ENCODE results near the gene AFAP1. TPM values are rescaled to one million over a fixed set of nuclear protein-coding genes. Genes with fewer than 3 reads are reported as not detected.
A peak's percentile ranks its signal among the peaks of the same experiment; 100 is the strongest.

Gene AFAP1
- total RNA-seq, 1 experiment from 2014 or later: 27.6 TPM

DNA sequence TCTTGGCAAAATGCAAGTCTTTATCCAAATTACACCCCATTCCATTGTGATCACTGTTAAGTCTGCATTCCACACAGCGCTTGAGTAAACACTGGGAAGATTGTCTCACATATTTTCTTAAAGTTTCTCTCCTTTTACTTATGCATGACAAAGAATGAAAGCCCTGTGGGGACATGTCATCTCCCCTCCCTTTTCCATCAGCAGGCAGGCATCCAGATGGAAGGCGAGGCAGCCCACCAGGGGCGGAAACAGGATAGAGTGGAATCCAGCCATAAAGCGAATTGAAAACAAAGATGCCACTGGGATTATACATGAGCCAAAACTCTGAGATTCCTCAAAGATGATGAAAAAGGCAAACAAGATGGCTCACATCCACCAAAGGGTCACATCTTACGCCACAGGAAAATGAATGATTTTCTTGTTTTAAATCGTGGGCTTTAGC lies 78.2 kb downstream of the AFAP1 start:
- no peaks in the 10 kb centered on the region for H3K27me3 Mint-ChIP-seq (ENCODE audit: insufficient read depth, unreplicated experiment)
- peaks cover 42% of the 10 kb centered on the region for H3K36me3 Mint-ChIP-seq (ENCODE audit: insufficient read depth, unreplicated experiment)
- CTCF ChIA-PET: no interaction called here
- peaks cover 32% of the 10 kb centered on the region for H3K4me1 Mint-ChIP-seq (ENCODE audit: low read depth, unreplicated experiment)
- H3K4me1 ChIP-seq: peaks cover 44% of the 10 kb centered on the region
- intact Hi-C loops (cut with micrococcal nuclease; ENCODE audit: unreplicated experiment): loop anchor here (5.0 kb wide), 1 partner anchor 49 kb away; no protein-coding TSS in a partner anchor
- H3K27ac Mint-ChIP-seq (ENCODE audit: unreplicated experiment): peak overlapping the region; percentile 92
- H3K4me3 ChIP-seq (ENCODE audit: low read depth, low read length): no peak overlapping the region
- peak overlapping the region; percentile 54 for H3K4me3 Mint-ChIP-seq (ENCODE audit: unreplicated experiment)
- H3K27me3 ChIP-seq (replicated peaks; ENCODE audit: control insufficient read depth, insufficient read depth, low read length): no peaks in the 10 kb centered on the region
- TF ChIP-seq, protein P1, sequence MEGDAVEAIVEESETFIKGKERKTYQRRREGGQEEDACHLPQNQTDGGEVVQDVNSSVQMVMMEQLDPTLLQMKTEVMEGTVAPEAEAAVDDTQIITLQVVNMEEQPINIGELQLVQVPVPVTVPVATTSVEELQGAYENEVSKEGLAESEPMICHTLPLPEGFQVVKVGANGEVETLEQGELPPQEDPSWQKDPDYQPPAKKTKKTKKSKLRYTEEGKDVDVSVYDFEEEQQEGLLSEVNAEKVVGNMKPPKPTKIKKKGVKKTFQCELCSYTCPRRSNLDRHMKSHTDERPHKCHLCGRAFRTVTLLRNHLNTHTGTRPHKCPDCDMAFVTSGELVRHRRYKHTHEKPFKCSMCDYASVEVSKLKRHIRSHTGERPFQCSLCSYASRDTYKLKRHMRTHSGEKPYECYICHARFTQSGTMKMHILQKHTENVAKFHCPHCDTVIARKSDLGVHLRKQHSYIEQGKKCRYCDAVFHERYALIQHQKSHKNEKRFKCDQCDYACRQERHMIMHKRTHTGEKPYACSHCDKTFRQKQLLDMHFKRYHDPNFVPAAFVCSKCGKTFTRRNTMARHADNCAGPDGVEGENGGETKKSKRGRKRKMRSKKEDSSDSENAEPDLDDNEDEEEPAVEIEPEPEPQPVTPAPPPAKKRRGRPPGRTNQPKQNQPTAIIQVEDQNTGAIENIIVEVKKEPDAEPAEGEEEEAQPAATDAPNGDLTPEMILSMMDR (IDR thresholded peaks at IDR 0.05; ENCODE audit: insufficient read depth in 1 of 2, low read depth in 1 of 2, low read length in 1 of 2, severe bottlenecking in 1 of 2, unreplicated experiment in 1 of 2): no peak
- H3K9me3 ChIP-seq: no peaks in the 10 kb centered on the region
- no TSS peak for BruUV-seq (replicated peaks)
- no peaks in the 10 kb centered on the region for H3K36me3 ChIP-seq (ENCODE audit: control insufficient read depth, insufficient read depth, low read length)
- H3K9me3 Mint-ChIP-seq (ENCODE audit: unreplicated experiment): peaks cover 14% of the 10 kb centered on the region
- POLR2A ChIA-PET: no interaction called here
- DNase-seq: peak; percentile 60 to 65

DNA sequence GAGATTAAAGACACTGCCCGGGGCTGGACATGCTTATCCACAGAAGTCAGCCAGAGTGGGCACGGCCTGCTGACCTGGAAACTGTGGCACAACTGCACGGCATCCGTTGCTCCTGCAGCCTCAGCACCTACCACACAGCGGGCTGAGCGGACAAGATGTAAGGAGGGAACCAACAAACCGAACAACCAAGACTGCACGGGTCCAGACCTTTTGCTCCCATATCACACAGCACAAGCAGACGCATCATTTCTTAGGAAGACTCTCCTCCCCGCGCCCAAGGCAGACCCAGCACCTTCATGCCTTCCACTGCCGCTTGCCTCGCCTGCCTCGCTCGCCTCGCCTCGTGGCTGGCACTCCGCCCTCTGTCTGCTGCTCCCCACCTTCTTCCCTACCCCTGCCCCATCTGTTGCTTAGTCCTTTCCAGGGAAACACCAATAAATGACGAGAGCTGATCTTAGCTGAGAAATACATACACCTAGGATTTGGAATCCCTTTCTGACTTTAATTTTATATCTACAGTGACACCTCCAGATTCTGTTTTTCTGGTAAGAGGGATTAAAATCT lies 79.0 kb downstream of the AFAP1 start:
- Mint-ChIP-seq H3K27ac (ENCODE audit: unreplicated experiment) (peak overlapping the region; percentile 92), H3K9me3 (ENCODE audit: unreplicated experiment) (peaks cover 14% of the 10 kb centered on the region), H3K36me3 (ENCODE audit: insufficient read depth, unreplicated experiment) (peaks cover 48% of the 10 kb centered on the region), H3K27me3 (ENCODE audit: insufficient read depth, unreplicated experiment) (no peaks in the 10 kb centered on the region), H3K4me3 (ENCODE audit: unreplicated experiment) (peak overlapping the region; percentile 54), H3K4me1 (ENCODE audit: low read depth, unreplicated experiment) (peaks cover 32% of the 10 kb centered on the region)
- CTCF ChIA-PET: no interaction called here
- POLR2A ChIA-PET: no interaction called here
- no peaks in the 10 kb centered on the region for H3K27me3 ChIP-seq (replicated peaks; ENCODE audit: control insufficient read depth, insufficient read depth, low read length)
- BruUV-seq (replicated peaks): no TSS peak
- TF ChIP-seq, protein P1 (IDR thresholded peaks at IDR 0.05; ENCODE audit: insufficient read depth in 1 of 2, low read depth in 1 of 2, low read length in 1 of 2, severe bottlenecking in 1 of 2, unreplicated experiment in 1 of 2): no peak
- intact Hi-C loops (cut with micrococcal nuclease; ENCODE audit: unreplicated experiment): loop anchor here (5.0 kb wide), 1 partner anchor 48 kb away; no protein-coding TSS in a partner anchor
- H3K9me3 ChIP-seq: no peaks in the 10 kb centered on the region
- no peaks in the 10 kb centered on the region for H3K36me3 ChIP-seq (ENCODE audit: control insufficient read depth, insufficient read depth, low read length)
- H3K4me1 ChIP-seq: peaks cover 44% of the 10 kb centered on the region
- DNase-seq: no peak
- no peak overlapping the region for H3K4me3 ChIP-seq (ENCODE audit: low read depth, low read length)

DNA sequence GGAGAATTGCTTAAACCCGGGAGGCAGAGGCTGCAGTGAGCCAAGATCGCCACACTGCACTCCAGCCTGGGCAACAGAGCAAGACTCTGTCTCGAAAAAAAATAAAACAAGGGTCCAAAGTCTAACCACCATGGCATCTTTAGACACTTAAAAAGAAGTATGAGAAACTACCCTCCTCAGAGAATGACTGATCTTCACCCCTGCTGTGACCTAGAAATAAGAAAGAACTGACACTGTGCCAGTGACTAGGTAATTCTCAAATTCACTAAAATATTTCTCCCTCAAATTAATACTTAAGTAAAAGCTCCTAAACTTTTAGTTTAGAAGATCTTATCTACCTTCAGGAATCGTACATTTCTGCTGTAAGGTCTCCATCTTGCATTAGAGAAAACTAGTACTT lies 80.3 kb downstream of the AFAP1 start:
- Histone ChIP-seq H3K4me3 (ENCODE audit: low read depth, low read length) (no peak overlapping the region), H3K27me3 (replicated peaks; ENCODE audit: control insufficient read depth, insufficient read depth, low read length) (no peaks in the 10 kb centered on the region), H3K9me3 (no peaks in the 10 kb centered on the region), H3K36me3 (ENCODE audit: control insufficient read depth, insufficient read depth, low read length) (no peaks in the 10 kb centered on the region), H3K4me1 (peaks cover 44% of the 10 kb centered on the region)
- no peak for DNase-seq
- BruUV-seq (replicated peaks): no TSS peak
- no peaks in the 10 kb centered on the region for H3K27me3 Mint-ChIP-seq (ENCODE audit: insufficient read depth, unreplicated experiment)
- CTCF ChIA-PET: no interaction called here
- H3K4me1 Mint-ChIP-seq (ENCODE audit: low read depth, unreplicated experiment): peaks cover 32% of the 10 kb centered on the region
- H3K36me3 Mint-ChIP-seq (ENCODE audit: insufficient read depth, unreplicated experiment): peaks cover 52% of the 10 kb centered on the region
- intact Hi-C loops (cut with micrococcal nuclease; ENCODE audit: unreplicated experiment): no loop called here
- H3K9me3 Mint-ChIP-seq (ENCODE audit: unreplicated experiment): peaks cover 10% of the 10 kb centered on the region
- H3K27ac Mint-ChIP-seq (ENCODE audit: unreplicated experiment): no peak overlapping the region
- no peak overlapping the region for H3K4me3 Mint-ChIP-seq (ENCODE audit: unreplicated experiment)
- TF ChIP-seq, protein P1 (IDR thresholded peaks at IDR 0.05; ENCODE audit: insufficient read depth in 1 of 2, low read depth in 1 of 2, low read length in 1 of 2, severe bottlenecking in 1 of 2, unreplicated experiment in 1 of 2): no peak
- POLR2A ChIA-PET: no interaction called here

Data from Caco-2 (cell line).